ENCODE data around the gene TMTC1. TPM values are rescaled to one million over a fixed set of nuclear protein-coding genes. Genes with fewer than 3 reads are reported as not detected.

The TMTC1 gene
- total and polyA plus RNA-seq, 2 donors = 24.8 to 30.3 TPM

DNA sequence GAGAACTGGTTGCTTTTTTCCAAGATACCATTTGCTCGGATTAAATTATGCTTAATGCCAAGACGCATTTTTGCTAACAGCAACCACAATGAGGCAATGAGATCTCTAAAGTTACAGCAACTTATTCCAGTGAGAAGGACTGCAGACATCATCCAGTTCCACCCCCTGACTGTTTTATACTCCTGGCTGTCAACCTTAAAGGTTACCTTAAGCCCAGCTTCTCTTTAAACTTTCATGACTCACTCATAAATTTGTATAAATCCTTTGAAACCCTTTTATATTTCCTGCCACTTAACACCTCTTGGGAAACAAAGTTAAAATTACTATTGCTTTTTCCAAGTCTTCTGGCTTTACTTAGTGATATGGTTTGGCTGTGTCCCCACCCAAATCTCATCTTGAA lies 80.2 kb downstream of the TMTC1 start:
- 71% methylated on average over 2 of the region's 2 CpGs for WGBS

GRCh38 chr12:29702972-29703371 lies 80.8 kb downstream of the TMTC1 start:
- DNase-seq (ENCODE audit: extremely low spot score) = no peak
- 95% methylated on average over 7 of the region's 7 CpGs for WGBS
- no peak overlapping the region for H3K4me3 ChIP-seq (ENCODE audit: low read depth, low read length)
- H3K36me3 ChIP-seq (ENCODE audit: insufficient read depth) = no peaks in the 10 kb centered on the region
- no peak overlapping the region for H3K27ac ChIP-seq (ENCODE audit: low read depth)
- H3K4me1 ChIP-seq (ENCODE audit: insufficient read depth) = no peaks in the 10 kb centered on the region

More for the DNA sequence above, 80.2 kb downstream of the TMTC1 start:
- no peak for DNase-seq (ENCODE audit: extremely low spot score)
- Histone ChIP-seq H3K4me1 (ENCODE audit: insufficient read depth) (no peaks in the 10 kb centered on the region), H3K4me3 (ENCODE audit: low read depth, low read length) (no peak overlapping the region), H3K27ac (ENCODE audit: low read depth) (no peak overlapping the region), H3K36me3 (ENCODE audit: insufficient read depth) (no peaks in the 10 kb centered on the region)

DNA sequence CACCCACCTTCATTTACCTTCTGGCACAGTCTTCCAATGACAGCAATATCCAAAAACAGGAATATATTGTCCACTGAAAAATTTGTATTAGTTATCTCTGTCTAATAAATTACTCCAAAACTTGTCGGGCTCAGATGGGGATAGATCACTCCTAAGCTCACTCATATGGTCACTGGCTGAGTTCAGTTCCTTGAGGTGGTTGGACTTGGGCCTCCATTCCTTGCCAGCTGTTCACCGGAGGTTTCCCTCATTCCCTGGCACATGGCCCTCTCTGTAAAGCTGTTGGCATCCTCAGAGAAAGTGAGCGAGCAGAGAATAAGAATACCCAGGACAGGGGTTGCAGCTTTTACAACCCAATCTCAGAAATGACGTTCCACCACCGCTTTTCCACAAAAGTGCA lies 81.5 kb downstream of the TMTC1 start:
- 81% methylated on average over 5 of the region's 5 CpGs for WGBS
- Histone ChIP-seq H3K36me3 (ENCODE audit: insufficient read depth) (no peaks in the 10 kb centered on the region), H3K4me1 (ENCODE audit: insufficient read depth) (no peaks in the 10 kb centered on the region)

GRCh38 chr12:29700761-29701481 lies 82.8 kb downstream of the TMTC1 start:
- 70% methylated on average over 6 of the region's 6 CpGs for WGBS
- Histone ChIP-seq H3K27ac (ENCODE audit: low read depth) (no peak overlapping the region), H3K36me3 (ENCODE audit: insufficient read depth) (peaks cover 1% of the 10 kb centered on the region), H3K4me3 (ENCODE audit: low read depth, low read length) (no peak overlapping the region), H3K4me1 (ENCODE audit: insufficient read depth) (no peaks in the 10 kb centered on the region)
- DNase-seq (ENCODE audit: extremely low spot score) = no peak

More for the DNA sequence above, 81.5 kb downstream of the TMTC1 start:
- Histone ChIP-seq H3K4me3 (ENCODE audit: low read depth, low read length) (no peak overlapping the region), H3K27ac (ENCODE audit: low read depth) (no peak overlapping the region)
- DNase-seq (ENCODE audit: extremely low spot score) = no peak

DNA sequence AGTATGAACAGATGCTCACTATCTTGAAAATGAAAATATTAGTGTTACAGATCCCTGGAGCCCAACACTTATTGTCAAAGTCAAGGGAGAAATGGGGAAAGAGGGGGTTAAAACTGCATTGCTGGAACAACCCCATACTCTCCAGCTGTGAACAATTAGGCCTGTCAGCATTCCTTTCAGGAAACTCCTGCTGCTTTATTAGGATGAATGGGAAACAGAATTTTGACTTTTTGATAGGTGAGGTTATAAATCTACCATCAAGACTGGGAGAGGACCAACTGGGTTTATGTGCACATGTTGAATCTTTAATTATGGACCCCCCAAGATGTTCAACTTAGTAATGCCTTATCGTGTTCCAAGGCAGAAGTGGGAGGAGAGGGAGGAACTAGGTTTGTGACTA lies 85.0 kb downstream of the TMTC1 start:
- Histone ChIP-seq H3K4me1 (ENCODE audit: insufficient read depth) (no peaks in the 10 kb centered on the region), H3K27ac (ENCODE audit: low read depth) (no peak overlapping the region), H3K4me3 (ENCODE audit: low read depth, low read length) (no peak overlapping the region), H3K36me3 (ENCODE audit: insufficient read depth) (peaks cover 1% of the 10 kb centered on the region)
- WGBS = 33% methylated on average over 1 of the region's 1 CpG
- no peak for DNase-seq (ENCODE audit: extremely low spot score)

DNA sequence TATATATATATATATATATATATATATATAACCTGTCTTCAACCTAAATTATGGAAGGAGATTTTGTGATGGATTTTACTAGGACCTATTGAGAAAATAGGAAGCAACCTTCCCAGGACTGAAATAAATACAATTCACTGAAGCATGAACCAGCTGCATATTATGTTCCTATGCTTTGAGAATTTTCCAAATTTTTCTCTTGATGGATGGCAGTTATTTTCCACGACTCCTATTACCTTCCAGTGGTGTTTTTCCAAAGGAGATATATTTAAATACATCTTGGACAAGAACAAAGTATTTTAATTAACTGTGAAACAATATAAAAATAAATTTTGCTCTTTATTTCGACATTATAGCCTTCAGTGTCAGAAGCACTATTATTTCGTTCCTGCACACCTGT lies 87.9 kb downstream of the TMTC1 start:
- no peak for DNase-seq (ENCODE audit: extremely low spot score)
- WGBS = 93% methylated on average over 3 of the region's 3 CpGs
- H3K27ac ChIP-seq (ENCODE audit: low read depth) = no peak overlapping the region
- peaks cover 1% of the 10 kb centered on the region for H3K36me3 ChIP-seq (ENCODE audit: insufficient read depth)
- H3K4me1 ChIP-seq (ENCODE audit: insufficient read depth) = no peaks in the 10 kb centered on the region
- H3K4me3 ChIP-seq (ENCODE audit: low read depth, low read length) = no peak overlapping the region

- no peak overlapping the region for H3K27ac ChIP-seq (ENCODE audit: low read depth)
- DNase-seq (ENCODE audit: extremely low spot score) = no peak
- peaks cover 1% of the 10 kb centered on the region for H3K36me3 ChIP-seq (ENCODE audit: insufficient read depth)
- WGBS = 91% methylated on average over 2 of the region's 2 CpGs
- no peak overlapping the region for H3K4me3 ChIP-seq (ENCODE audit: low read depth, low read length)
- no peaks in the 10 kb centered on the region for H3K4me1 ChIP-seq (ENCODE audit: insufficient read depth)
Observed at GRCh38 chr12:29695026-29695425, 88.7 kb downstream of the TMTC1 start.

- peaks cover 1% of the 10 kb centered on the region for H3K36me3 ChIP-seq (ENCODE audit: insufficient read depth)
- no peak overlapping the region for H3K4me3 ChIP-seq (ENCODE audit: low read depth, low read length)
- no peaks in the 10 kb centered on the region for H3K4me1 ChIP-seq (ENCODE audit: insufficient read depth)
- WGBS = 96% methylated on average over 5 of the region's 5 CpGs
- no peak for DNase-seq (ENCODE audit: extremely low spot score)
- no peak overlapping the region for H3K27ac ChIP-seq (ENCODE audit: low read depth)
Observed at GRCh38 chr12:29694002-29694401, 89.7 kb downstream of the TMTC1 start.

- Histone ChIP-seq H3K4me3 (ENCODE audit: low read depth, low read length) (no peak overlapping the region), H3K27ac (ENCODE audit: low read depth) (no peak overlapping the region)
- 90% methylated on average over 3 of the region's 3 CpGs for WGBS
Observed at GRCh38 chr12:29692237-29692636, 91.5 kb downstream of the TMTC1 start.

GRCh38 chr12:29691161-29691854 lies 92.4 kb downstream of the TMTC1 start:
- WGBS = 67% methylated on average over 7 of the region's 7 CpGs
- DNase-seq (ENCODE audit: extremely low spot score) = no peak

More at GRCh38 chr12:29692237-29692636, 91.5 kb downstream of the TMTC1 start:
- DNase-seq (ENCODE audit: extremely low spot score) = no peak
- Histone ChIP-seq H3K36me3 (ENCODE audit: insufficient read depth) (peaks cover 1% of the 10 kb centered on the region), H3K4me1 (ENCODE audit: insufficient read depth) (no peaks in the 10 kb centered on the region)

GRCh38 chr12:29690728-29691127 lies 93.0 kb downstream of the TMTC1 start:
- Histone ChIP-seq H3K4me3 (ENCODE audit: low read depth, low read length) (no peak overlapping the region), H3K27ac (ENCODE audit: low read depth) (no peak overlapping the region), H3K4me1 (ENCODE audit: insufficient read depth) (no peaks in the 10 kb centered on the region), H3K36me3 (ENCODE audit: insufficient read depth) (no peaks in the 10 kb centered on the region)
- no peak for DNase-seq (ENCODE audit: extremely low spot score)
- WGBS = 86% methylated on average over 1 of the region's 1 CpG

More at GRCh38 chr12:29691161-29691854, 92.4 kb downstream of the TMTC1 start:
- no peak overlapping the region for H3K27ac ChIP-seq (ENCODE audit: low read depth)
- H3K36me3 ChIP-seq (ENCODE audit: insufficient read depth) = no peaks in the 10 kb centered on the region
- H3K4me3 ChIP-seq (ENCODE audit: low read depth, low read length) = no peak overlapping the region
- H3K4me1 ChIP-seq (ENCODE audit: insufficient read depth) = no peaks in the 10 kb centered on the region

- no peaks in the 10 kb centered on the region for H3K36me3 ChIP-seq (ENCODE audit: insufficient read depth)
- H3K4me3 ChIP-seq (ENCODE audit: low read depth, low read length) = no peak overlapping the region
- no peak for DNase-seq (ENCODE audit: extremely low spot score)
- no peaks in the 10 kb centered on the region for H3K4me1 ChIP-seq (ENCODE audit: insufficient read depth)
- H3K27ac ChIP-seq (ENCODE audit: low read depth) = no peak overlapping the region
- WGBS = 92% methylated on average over 1 of the region's 1 CpG
Observed at GRCh38 chr12:29688914-29689313, 94.8 kb downstream of the TMTC1 start.

DNA sequence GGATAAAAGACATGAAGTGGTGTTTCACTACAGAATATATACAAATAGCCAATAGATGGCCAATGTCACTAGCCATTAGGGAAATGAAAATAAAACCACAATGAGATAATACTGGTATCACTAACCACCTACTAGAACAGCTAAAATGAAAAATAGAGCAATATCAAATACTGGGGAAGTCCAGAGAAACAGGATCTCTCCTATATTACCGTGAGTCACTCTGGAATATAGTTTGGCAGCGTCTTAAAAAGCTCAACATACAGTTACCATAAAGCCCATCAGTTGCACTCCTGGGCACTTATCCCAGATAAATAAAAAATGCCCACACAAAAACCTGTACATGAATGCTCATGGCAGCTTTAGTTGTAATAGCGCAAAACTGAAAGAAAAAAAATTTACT lies 101.7 kb downstream of the TMTC1 start:
- DNase-seq (ENCODE audit: extremely low spot score) = no peak
- 98% methylated on average over 3 of the region's 3 CpGs for WGBS
- Histone ChIP-seq H3K27ac (ENCODE audit: low read depth) (no peak overlapping the region), H3K36me3 (ENCODE audit: insufficient read depth) (no peaks in the 10 kb centered on the region), H3K4me1 (ENCODE audit: insufficient read depth) (no peaks in the 10 kb centered on the region), H3K4me3 (ENCODE audit: low read depth, low read length) (no peak overlapping the region)

DNA sequence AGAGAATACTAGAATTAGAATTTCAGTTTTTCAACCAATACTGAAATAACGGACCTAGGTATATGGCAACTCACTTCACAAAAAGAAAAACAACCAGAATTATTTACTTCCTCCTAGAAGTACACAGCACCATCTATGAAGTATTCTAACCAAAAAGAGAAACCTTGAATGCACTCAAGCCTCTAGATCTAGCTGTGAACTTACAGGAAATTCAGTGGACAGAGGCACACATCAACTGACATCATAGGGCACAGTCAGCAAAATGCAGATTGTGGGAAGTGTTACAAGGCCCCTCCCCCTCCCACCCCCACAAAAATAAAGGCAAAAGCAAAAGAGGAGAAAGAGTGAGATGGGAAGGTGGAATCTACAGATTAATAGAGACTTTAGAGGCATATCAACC lies 102.4 kb downstream of the TMTC1 start:
- H3K4me1 ChIP-seq (ENCODE audit: insufficient read depth) = no peaks in the 10 kb centered on the region
- H3K36me3 ChIP-seq (ENCODE audit: insufficient read depth) = no peaks in the 10 kb centered on the region
- no peak overlapping the region for H3K27ac ChIP-seq (ENCODE audit: low read depth)
- DNase-seq (ENCODE audit: extremely low spot score) = no peak
- H3K4me3 ChIP-seq (ENCODE audit: low read depth, low read length) = no peak overlapping the region
- 99% methylated on average over 1 of the region's 1 CpG for WGBS
